Upper lobe of left lung (tissue), 4 donors: ENCODE measurements around the gene PCCB.
A peak's percentile ranks its signal among the peaks of the same experiment; 100 is the strongest.

ENCODE experiments used
- EP300 ChIP-seq, 4 donors: sonication (generic); formaldehyde crosslinking; IDR thresholded peaks; one replicate each; pipeline ENCODE4 v1.5.1; 2017; ENCODE audit warnings: antibody characterized with exemption in 4 of 4, control low read depth in 2 of 4
- POLR2A ChIP-seq, 4 donors: fragments of 450-650 bp; IDR thresholded peaks; one replicate each; pipeline ENCODE4 v1.5.1; 2016 to 2017; ENCODE audit warnings: antibody characterized with exemption in 4 of 4, mild to moderate bottlenecking in 2 of 4
- POLR2AphosphoS5 ChIP-seq, 2 donors: sonication (generic); formaldehyde crosslinking; IDR thresholded peaks; one replicate each; pipeline ENCODE4 v1.5.1; 2017; ENCODE audit warnings: antibody characterized with exemption in 2 of 2
- TF ChIP-seq, protein P1 (sequence below), 6 experiments: fragments of 450-650 bp in 4 of 6; fragments of 200-600 bp in 2 of 6; sonication (generic) in 2 of 6; IDR thresholded peaks; one replicate each; pipeline ENCODE4 v1.5.1; 2016 to 2019; ENCODE audit warnings: antibody characterized with exemption in 6 of 6

DNA sequence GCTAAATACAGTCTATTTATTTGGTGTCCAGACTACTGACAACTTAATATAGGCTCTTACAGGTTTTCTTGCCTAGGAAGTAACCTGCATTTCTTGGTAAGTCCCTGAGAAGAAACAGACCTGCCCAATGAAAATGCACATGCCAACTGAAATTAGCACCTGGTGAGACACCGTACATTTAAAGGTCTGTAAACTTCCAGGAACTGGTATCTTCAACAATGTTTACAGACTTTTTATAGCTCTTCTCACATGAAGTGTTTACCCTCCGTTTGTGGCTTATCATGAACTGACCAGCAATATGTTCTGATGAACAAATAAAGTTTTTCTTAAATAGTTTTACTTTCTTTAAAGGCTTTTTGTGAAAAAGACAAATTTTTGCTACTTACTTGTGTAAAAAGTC is 93.3 kb downstream of the PCCB start:
- TF ChIP-seq, protein P1, sequence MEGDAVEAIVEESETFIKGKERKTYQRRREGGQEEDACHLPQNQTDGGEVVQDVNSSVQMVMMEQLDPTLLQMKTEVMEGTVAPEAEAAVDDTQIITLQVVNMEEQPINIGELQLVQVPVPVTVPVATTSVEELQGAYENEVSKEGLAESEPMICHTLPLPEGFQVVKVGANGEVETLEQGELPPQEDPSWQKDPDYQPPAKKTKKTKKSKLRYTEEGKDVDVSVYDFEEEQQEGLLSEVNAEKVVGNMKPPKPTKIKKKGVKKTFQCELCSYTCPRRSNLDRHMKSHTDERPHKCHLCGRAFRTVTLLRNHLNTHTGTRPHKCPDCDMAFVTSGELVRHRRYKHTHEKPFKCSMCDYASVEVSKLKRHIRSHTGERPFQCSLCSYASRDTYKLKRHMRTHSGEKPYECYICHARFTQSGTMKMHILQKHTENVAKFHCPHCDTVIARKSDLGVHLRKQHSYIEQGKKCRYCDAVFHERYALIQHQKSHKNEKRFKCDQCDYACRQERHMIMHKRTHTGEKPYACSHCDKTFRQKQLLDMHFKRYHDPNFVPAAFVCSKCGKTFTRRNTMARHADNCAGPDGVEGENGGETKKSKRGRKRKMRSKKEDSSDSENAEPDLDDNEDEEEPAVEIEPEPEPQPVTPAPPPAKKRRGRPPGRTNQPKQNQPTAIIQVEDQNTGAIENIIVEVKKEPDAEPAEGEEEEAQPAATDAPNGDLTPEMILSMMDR (IDR thresholded peaks at IDR 0.05) = no peak
- TF ChIP-seq POLR2A (IDR thresholded peaks at IDR 0.05) = no peak
- TF ChIP-seq POLR2AphosphoS5 (IDR thresholded peaks at IDR 0.05) = peak in 1 of 2 donors; percentile 18
- peak in 1 of 4 donors; percentile 74 for TF ChIP-seq EP300 (IDR thresholded peaks at IDR 0.05)
